Heart right ventricle (tissue), 16 donors: ENCODE measurements around the gene TFPI2. TPM values are rescaled to one million over a fixed set of nuclear protein-coding genes. Genes with fewer than 3 reads are reported as not detected.

Source experiments
- ATAC-seq, 8 donors: fragments of 200-7000 bp; cut with Tn5 transposase; one replicate each; pipeline ENCODE4 v1.9.1; 2020; ENCODE audit warnings: mild to moderate bottlenecking in 8 of 8, moderate library complexity in 8 of 8, moderate number of reproducible peaks in 1 of 8
- DNase-seq, 2 donors: peaks; one replicate each; pipeline ENCODE4 v3.0.0-alpha.2; 2020
- H3K27ac ChIP-seq, 10 donors: fragments of 200-600 bp; sonication (generic) in 2 of 10; one replicate each; pipeline versions ENCODE4 v1.5.0 to v1.8.0; 2020 to 2022; ENCODE audit warnings: mild to moderate bottlenecking in 3 of 10
- H3K27me3 ChIP-seq, 7 donors: fragments of 200-600 bp; one replicate each; pipeline ENCODE4 v1.8.0; 2021 to 2022; ENCODE audit warnings: mild to moderate bottlenecking in 2 of 7
- H3K36me3 ChIP-seq, 9 donors: fragments of 200-600 bp; sonication (generic) in 1 of 9; one replicate each; pipeline versions ENCODE4 v1.5.0 to v1.8.0; 2020 to 2022; ENCODE audit warnings: mild to moderate bottlenecking in 2 of 9
- H3K4me1 ChIP-seq, 9 donors: fragments of 200-600 bp; sonication (generic) in 1 of 9; one replicate each; pipeline versions ENCODE4 v1.5.0 to v1.8.0; 2020 to 2022; ENCODE audit warnings: mild to moderate bottlenecking in 4 of 9
- H3K4me3 ChIP-seq, 10 donors: fragments of 200-600 bp; sonication (generic) in 2 of 10; one replicate each; pipeline versions ENCODE4 v1.5.0 to v1.8.0; 2020 to 2022; ENCODE audit warnings: mild to moderate bottlenecking in 7 of 10, moderate library complexity in 2 of 10
- H3K9me3 ChIP-seq, 11 donors: fragments of 200-600 bp in 10 of 11; sonication (generic) in 2 of 11; one replicate each; pipeline versions ENCODE4 v1.5.0 to v1.8.0; 2013 to 2022; ENCODE audit warnings: mild to moderate bottlenecking in 2 of 11, control low read depth in 1 of 11, moderate library complexity in 1 of 11
- WGBS, 2 donors: extraction: QIAGEN DNeasy Blood & Tissue Kit; methylation state at CpG; one replicate each; pipeline ENCODE4 v1.1.7; 2013; ENCODE audit warnings: inconsistent platforms in 1 of 2; 5-methylcytosine and 5-hydroxymethylcytosine counted together
- intact Hi-C, 10 donors: fragments of 100-400 bp; cut with DNase I; formaldehyde crosslinking; loops; one replicate each; pipeline versions ENCODE4 v1.11.1 to v1.14.2; 2022
- polyA plus RNA-seq, 2 donors: library from polyadenylated mRNA; stranded (reverse); fragments of 200-250 nt; gene quantifications; one replicate each; pipeline ENCODE4 v1.2.3, GENCODE V29; 2013
- total RNA-seq, 10 donors: library from RNA; stranded (reverse); fragmentation: NEBNext Ultra II Directional in 3 of 10; extraction: Animal tissue kit (Norgen Biotek cat#: 25700) in 3 of 10; gene quantifications; one replicate each; pipeline versions ENCODE4 v1.2.1 to v1.2.4, GENCODE V29; 2021 to 2023
- TF ChIP-seq, protein P1 (sequence below), 9 donors: fragments of 200-600 bp; sonication (generic) in 2 of 9; IDR thresholded peaks; one replicate each; pipeline versions ENCODE4 v1.5.0 to v1.8.0; 2021 to 2022; ENCODE audit warnings: antibody characterized with exemption in 9 of 9, mild to moderate bottlenecking in 5 of 9, moderate library complexity in 1 of 9
- donor health status: Arrhythmogenic right ventricular cardiomyopathy.
- donor health status: ischemic (EF 13 %, LVEDD 7.1; RV severe dilation, severe dysfunction).
- donor health status: healthy with polysubstance abuse.
- donor health status: DM: no; HTN: yes; CAD: no.
- donor health status: DM: no; HTN: no; CAD: no.
- donor health status: ischemic (EF 25% LVEDD 6.9; RV normal size, moderate dysfunction).
- donor health status: ischemic (EF 25% LVEDD 5.7; RV mildly dilated, moderate dysfunction).
- donor health status: healthy.
- donor health status: DM: yes; HTN: yes; CAD: no.
- donor health status: Ischemic cardiomyopathy.
- donor health status: ischemic (EF 35%, LVEDD 5.7; RV mildly dilated, moderate dysfunction).
- donor health status: nonischemic (EF 11% LVEDD 7.7; RV severe dilation, severe dysfunction).
- donor health status: DM: yes; HTN: yes; CAD: no.
- donor health status: PGD.
- donor health status: ischemic (EF 29% LVEDD 5.4; RV normal size, mild dysfunction).
- donor health status: nonischemic (EF 23%, LVEDD 6.1; RV moderate dilation, normal function).

The TFPI2 gene
- total and polyA plus RNA-seq, 12 donors, result 1.1 to 13.4 (median 2.2) TPM

DNA sequence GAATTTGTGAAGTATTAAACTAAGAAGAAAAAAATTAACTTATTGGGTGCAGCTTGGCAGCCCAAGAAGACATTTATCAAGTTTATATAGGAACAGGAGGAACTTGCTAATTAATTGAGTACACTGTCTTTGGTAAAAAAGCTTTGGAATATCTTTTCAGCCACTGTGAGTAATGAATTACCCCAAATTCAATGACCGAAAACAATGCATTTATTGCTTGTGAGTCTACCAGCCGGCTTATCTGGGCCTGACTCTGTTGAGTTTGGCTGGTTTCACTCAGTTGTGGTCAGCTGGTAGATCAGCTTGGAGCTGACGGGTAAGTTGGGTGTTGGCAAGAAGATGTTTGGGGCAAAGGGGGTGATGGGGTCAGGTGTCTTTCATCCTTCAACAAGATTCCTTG, 42.6 kb upstream of the TFPI2 start:
- H3K9me3 ChIP-seq, result no peaks in the 10 kb centered on the region
- no peaks in the 10 kb centered on the region for H3K27me3 ChIP-seq
- TF ChIP-seq, protein P1, sequence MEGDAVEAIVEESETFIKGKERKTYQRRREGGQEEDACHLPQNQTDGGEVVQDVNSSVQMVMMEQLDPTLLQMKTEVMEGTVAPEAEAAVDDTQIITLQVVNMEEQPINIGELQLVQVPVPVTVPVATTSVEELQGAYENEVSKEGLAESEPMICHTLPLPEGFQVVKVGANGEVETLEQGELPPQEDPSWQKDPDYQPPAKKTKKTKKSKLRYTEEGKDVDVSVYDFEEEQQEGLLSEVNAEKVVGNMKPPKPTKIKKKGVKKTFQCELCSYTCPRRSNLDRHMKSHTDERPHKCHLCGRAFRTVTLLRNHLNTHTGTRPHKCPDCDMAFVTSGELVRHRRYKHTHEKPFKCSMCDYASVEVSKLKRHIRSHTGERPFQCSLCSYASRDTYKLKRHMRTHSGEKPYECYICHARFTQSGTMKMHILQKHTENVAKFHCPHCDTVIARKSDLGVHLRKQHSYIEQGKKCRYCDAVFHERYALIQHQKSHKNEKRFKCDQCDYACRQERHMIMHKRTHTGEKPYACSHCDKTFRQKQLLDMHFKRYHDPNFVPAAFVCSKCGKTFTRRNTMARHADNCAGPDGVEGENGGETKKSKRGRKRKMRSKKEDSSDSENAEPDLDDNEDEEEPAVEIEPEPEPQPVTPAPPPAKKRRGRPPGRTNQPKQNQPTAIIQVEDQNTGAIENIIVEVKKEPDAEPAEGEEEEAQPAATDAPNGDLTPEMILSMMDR (IDR thresholded peaks at IDR 0.05), result no peak
- WGBS, 2 donors, result 95 to 97% methylated on average over 3 of the region's 3 CpGs
- no peaks in the 10 kb centered on the region for H3K36me3 ChIP-seq
- peaks cover 0 to 17% (median 0%) of the 10 kb centered on the region in 9 donors for H3K4me1 ChIP-seq
- H3K4me3 ChIP-seq, result no peak overlapping the region
- ATAC-seq, result no peak
- no peak overlapping the region for H3K27ac ChIP-seq
- intact Hi-C loops, result no loop called here
- no peak for DNase-seq

DNA sequence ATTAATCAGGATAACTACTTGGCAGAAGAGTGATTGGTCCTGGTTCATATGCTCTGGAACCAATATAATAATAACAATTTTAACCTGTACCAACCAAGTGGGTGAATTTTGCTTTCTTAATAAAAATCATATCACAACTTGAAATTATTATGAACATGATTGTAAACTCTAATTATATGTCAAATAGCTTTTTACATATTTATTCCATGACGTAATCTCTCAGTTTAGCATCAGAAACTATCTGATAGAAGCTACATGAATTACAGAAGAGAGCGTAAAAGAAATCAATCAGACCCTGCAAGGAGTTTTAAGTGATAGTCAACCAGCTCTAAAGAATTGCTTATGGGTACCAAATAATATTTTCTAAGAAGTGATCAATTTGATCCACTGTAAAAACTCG, 41.1 kb upstream of the TFPI2 start:
- Histone ChIP-seq H3K27ac (no peak overlapping the region), H3K9me3 (no peaks in the 10 kb centered on the region), H3K36me3 (peaks cover 0 to 8% (median 2%) of the 10 kb centered on the region in 9 donors), H3K4me1 (peaks cover 0 to 32% (median 13%) of the 10 kb centered on the region in 9 donors), H3K27me3 (no peaks in the 10 kb centered on the region), H3K4me3 (no peak overlapping the region)
- TF ChIP-seq, protein P1 (IDR thresholded peaks at IDR 0.05), result no peak
- 74 to 79% methylated on average over 3 of the region's 3 CpGs for WGBS, 2 donors
- intact Hi-C loops, result no loop called here
- ATAC-seq, result no peak
- DNase-seq, result no peak

DNA sequence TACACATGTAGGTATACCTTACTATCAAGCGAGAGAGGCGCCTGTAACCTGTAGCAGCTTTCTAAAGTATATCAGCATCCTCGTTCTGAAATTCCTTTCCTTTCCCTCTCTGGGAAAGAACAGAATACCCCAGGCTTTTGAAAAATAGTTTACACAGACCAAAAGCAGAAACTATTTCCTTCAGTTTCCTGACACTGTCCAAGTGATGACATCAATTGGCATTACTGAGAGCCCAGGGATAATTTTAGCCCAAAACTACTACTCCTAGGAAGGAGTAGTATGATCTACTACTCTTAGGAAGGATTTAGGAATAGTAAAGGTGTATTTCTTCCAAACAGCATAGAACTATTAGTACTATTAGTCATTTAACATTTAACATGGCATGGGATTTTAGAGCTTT, 37.0 kb upstream of the TFPI2 start:
- DNase-seq (no peak), ATAC-seq (peak in 6 of 8 donors; percentile 56 to 82 (median 75))
- H3K36me3 ChIP-seq, result peaks cover 0 to 23% (median 5%) of the 10 kb centered on the region in 9 donors
- 57 to 74% methylated on average over 3 of the region's 3 CpGs for WGBS, 2 donors
- peak overlapping the region in 8 of 10 donors; percentile 38 to 96 (median 50) for H3K27ac ChIP-seq
- no peaks in the 10 kb centered on the region for H3K9me3 ChIP-seq
- H3K4me3 ChIP-seq, result peak overlapping the region in 1 of 10 donors; percentile 9
- intact Hi-C loops, result loop anchor here in 1 of 10 donors (5.0 kb wide), 1 partner anchor 75 kb away; the partner anchor contains the start of gene BET1
- TF ChIP-seq, protein P1 (IDR thresholded peaks at IDR 0.05), result no peak
- peaks cover 0 to 7% (median 0%) of the 10 kb centered on the region in 7 donors for H3K27me3 ChIP-seq
- H3K4me1 ChIP-seq, result peaks cover 0 to 51% (median 20%) of the 10 kb centered on the region in 9 donors

DNA sequence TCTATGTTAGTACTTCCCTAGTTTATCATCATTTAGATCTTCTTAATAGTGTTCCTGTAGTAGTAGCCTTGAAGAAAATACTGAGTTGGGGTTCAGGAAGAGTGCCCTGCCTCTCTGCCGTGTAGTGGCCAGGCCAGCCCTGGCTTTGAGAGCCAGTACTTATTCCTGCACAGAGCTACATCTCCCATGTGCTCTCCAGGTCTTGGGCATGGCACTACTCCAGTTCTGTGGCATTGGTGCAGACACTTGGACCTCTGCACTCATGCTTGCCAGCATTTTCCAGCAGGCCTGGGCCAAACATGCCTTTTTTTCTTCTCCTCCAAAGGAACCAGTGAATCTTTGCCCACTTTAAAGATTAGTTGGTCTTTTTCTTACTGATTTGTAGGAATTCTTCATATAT, 36.2 kb upstream of the TFPI2 start:
- DNase-seq, result no peak
- peak overlapping the region in 6 of 10 donors; percentile 38 to 96 (median 50) for H3K27ac ChIP-seq

More for the DNA sequence above, 36.2 kb upstream of the TFPI2 start:
- Histone ChIP-seq H3K9me3 (no peaks in the 10 kb centered on the region), H3K27me3 (peaks cover 0 to 15% (median 0%) of the 10 kb centered on the region in 7 donors), H3K36me3 (peaks cover 0 to 23% (median 5%) of the 10 kb centered on the region in 9 donors), H3K4me1 (peaks cover 0 to 52% (median 20%) of the 10 kb centered on the region in 9 donors), H3K4me3 (peak overlapping the region in 1 of 10 donors; percentile 9)
- 45 to 63% methylated on average over 1 of the region's 1 CpG for WGBS, 2 donors
- TF ChIP-seq, protein P1 (IDR thresholded peaks at IDR 0.05), result no peak
- ATAC-seq, result peak in 1 of 8 donors; percentile 76
- intact Hi-C loops, result loop anchor here in 1 of 10 donors (5.0 kb wide), 1 partner anchor 76 kb away; the partner anchor contains the start of gene BET1
